SK-N-SH treated with all-trans-retinoic acid at 6 μM for 48 hours (cell line): ENCODE results near the gene OR5K2.

Experiments
- ATAC-seq: fragments of 200-7000 bp; cut with Tn5 transposase; 3 replicates; pipeline ENCODE4 v1.9.1; 2020; ENCODE audit warnings: mild to moderate bottlenecking, moderate library complexity
- ARNTL ChIP-seq: fragments of 450-650 bp; formaldehyde crosslinking; IDR thresholded peaks from 2 replicates; pipeline ENCODE4 v1.5.0; 2020; ENCODE audit warnings: low read depth, mild to moderate bottlenecking, moderate library complexity, borderline replicate concordance
- BACH2 ChIP-seq: fragments of 250-450 bp; sonication (Bioruptor Pico); IDR thresholded peaks from 2 replicates; pipeline ENCODE4 v1.9.0; 2021; ENCODE audit warnings: mild to moderate bottlenecking, borderline replicate concordance
- CREB5 ChIP-seq: fragments of 250-450 bp; sonication (Bioruptor Pico); IDR thresholded peaks from 2 replicates; pipeline ENCODE4 v1.5.1; 2020; ENCODE audit warnings: low read depth, mild to moderate bottlenecking, moderate library complexity
- CSDC2 ChIP-seq: fragments of 250-450 bp; sonication (Bioruptor Pico); IDR thresholded peaks from 2 replicates; pipeline ENCODE4 v1.5.0; 2020; ENCODE audit warnings: mild to moderate bottlenecking, moderate library complexity
- CSRNP3 ChIP-seq: fragments of 250-450 bp; sonication (Bioruptor Pico); IDR thresholded peaks from 2 replicates; pipeline ENCODE4 v1.5.1; 2021; ENCODE audit warnings: mild to moderate bottlenecking, moderate library complexity
- ISL1 ChIP-seq: fragments of 250-450 bp; sonication (Bioruptor Pico); IDR thresholded peaks from 2 replicates; pipeline ENCODE4 v2.1.2; 2022; ENCODE audit warnings: mild to moderate bottlenecking, moderate library complexity
- OSR1 ChIP-seq: fragments of 250-450 bp; sonication (Bioruptor Pico); IDR thresholded peaks from 2 replicates; pipeline ENCODE4 v1.8.0; 2022; ENCODE audit warnings: moderate library complexity, mild to moderate bottlenecking, inconsistent platforms
- PATZ1 ChIP-seq: fragments of 250-450 bp; sonication (Bioruptor Pico); IDR thresholded peaks from 2 replicates; pipeline ENCODE4 v1.8.0; 2020; ENCODE audit warnings: mild to moderate bottlenecking, moderate library complexity, borderline replicate concordance
- POU6F1 ChIP-seq: fragments of 250-450 bp; sonication (Bioruptor Pico); IDR thresholded peaks from 2 replicates; pipeline ENCODE4 v1.8.0; 2021; ENCODE audit warnings: low read depth, mild to moderate bottlenecking, moderate library complexity, borderline replicate concordance
- PPARA ChIP-seq: fragments of 250-450 bp; sonication (Bioruptor Pico); IDR thresholded peaks from 2 replicates; pipeline ENCODE4 v1.5.0; 2020; ENCODE audit warnings: mild to moderate bottlenecking, borderline replicate concordance
- SNAI2 ChIP-seq: fragments of 250-450 bp; sonication (Bioruptor Pico); IDR thresholded peaks from 2 replicates; pipeline ENCODE4 v1.5.0; 2020; ENCODE audit warnings: mild to moderate bottlenecking, moderate library complexity
- TCF4 ChIP-seq: fragments of 250-450 bp; sonication (Bioruptor Pico); IDR thresholded peaks from 2 replicates; pipeline ENCODE4 v1.8.0; 2021; ENCODE audit warnings: mild to moderate bottlenecking, moderate library complexity, borderline replicate concordance
- TOX ChIP-seq: fragments of 250-450 bp; sonication (Bioruptor Pico); IDR thresholded peaks from 2 replicates; pipeline ENCODE4 v1.8.0; 2021; ENCODE audit warnings: mild to moderate bottlenecking, moderate library complexity, borderline replicate concordance
- TSHZ2 ChIP-seq: fragments of 250-450 bp; sonication (Bioruptor Pico); IDR thresholded peaks from 2 replicates; pipeline ENCODE4 v1.5.0; 2020; ENCODE audit warnings: mild to moderate bottlenecking, moderate library complexity
- ZC3H10 ChIP-seq: fragments of 250-450 bp; sonication (Bioruptor Pico); IDR thresholded peaks from 2 replicates; pipeline ENCODE4 v1.5.1; 2021; ENCODE audit warnings: mild to moderate bottlenecking, moderate library complexity
- ZFP3 ChIP-seq: fragments of 250-450 bp; sonication (Bioruptor Pico); IDR thresholded peaks from 2 replicates; pipeline ENCODE4 v1.5.0; 2020; ENCODE audit warnings: mild to moderate bottlenecking, moderate library complexity
- ZFP30 ChIP-seq: fragments of 450-650 bp; formaldehyde crosslinking; IDR thresholded peaks from 2 replicates; pipeline ENCODE4 v1.5.0; 2022; ENCODE audit warnings: mild to moderate bottlenecking, moderate library complexity
- ZNF70 ChIP-seq: fragments of 450-650 bp; formaldehyde crosslinking; IDR thresholded peaks from 2 replicates; pipeline ENCODE4 v1.5.0; 2020; ENCODE audit warnings: mild to moderate bottlenecking, moderate library complexity

Gene OR5K2

GRCh38 chr3:98541695-98542094 is 44.2 kb downstream of the OR5K2 start:
- no peak for TF ChIP-seq PPARA (CRISPR knock-in tag)
- TF ChIP-seq ZFP30 (CRISPR knock-in tag): no peak
- TF ChIP-seq ZC3H10 (CRISPR knock-in tag): no peak
- TF ChIP-seq, all 23 proteins: peak for 0

GRCh38 chr3:98542623-98543022 is 45.1 kb downstream of the OR5K2 start:
- ATAC-seq: no peak
- TF ChIP-seq SNAI2 (CRISPR knock-in tag) (no peak), CSDC2 (CRISPR knock-in tag) (no peak), CREB5 (CRISPR knock-in tag) (no peak), PATZ1 (CRISPR knock-in tag) (no peak), CSRNP3 (CRISPR knock-in tag) (no peak), OSR1 (no peak), ZFP3 (CRISPR knock-in tag) (no peak), ARNTL (CRISPR knock-in tag) (no peak), ISL1 (no peak), ZNF70 (CRISPR knock-in tag) (no peak), TOX (no peak), TSHZ2 (CRISPR knock-in tag) (no peak), PPARA (CRISPR knock-in tag) (no peak), TCF4 (CRISPR knock-in tag) (no peak), BACH2 (CRISPR knock-in tag) (no peak)

More at GRCh38 chr3:98541695-98542094, 44.2 kb downstream of the OR5K2 start:
- ATAC-seq: no peak

GRCh38 chr3:98545940-98546339 is 48.5 kb downstream of the OR5K2 start:
- no peak for ATAC-seq
- TF ChIP-seq PPARA (CRISPR knock-in tag) (no peak), CSDC2 (CRISPR knock-in tag) (no peak), BACH2 (CRISPR knock-in tag) (no peak), POU6F1 (CRISPR knock-in tag) (no peak), ZFP3 (CRISPR knock-in tag) (no peak), SNAI2 (CRISPR knock-in tag) (no peak), ZFP30 (CRISPR knock-in tag) (no peak), PATZ1 (CRISPR knock-in tag) (no peak), CSRNP3 (CRISPR knock-in tag) (no peak), TSHZ2 (CRISPR knock-in tag) (no peak)
